Activated naive CD4-positive, alpha-beta T cell treated with anti-CD3 and anti-CD28 coated beads, Interleukin-2, amount 50 U/mL, for 24 hours (primary cell): ENCODE results near the gene CD4.
A peak's percentile ranks its signal among the peaks of the same experiment; 100 is the strongest.

ENCODE experiments used
- H3K27ac Mint-ChIP-seq: one replicate; pipeline ENCODE4 v1.8.0; 2021; ENCODE audit warnings: mild to moderate bottlenecking, mixed read lengths
- H3K27me3 Mint-ChIP-seq: one replicate; pipeline ENCODE4 v1.8.0; 2021; ENCODE audit warnings: mixed read lengths
- H3K36me3 Mint-ChIP-seq: one replicate; pipeline ENCODE4 v1.8.0; 2021; ENCODE audit warnings: mixed read lengths
- H3K4me1 Mint-ChIP-seq: one replicate; pipeline ENCODE4 v1.8.0; 2021; ENCODE audit warnings: mixed read lengths
- H3K4me3 Mint-ChIP-seq: one replicate; pipeline ENCODE4 v1.8.0; 2021; ENCODE audit warnings: mild to moderate bottlenecking, mixed read lengths
- H3K9me3 Mint-ChIP-seq: one replicate; pipeline ENCODE4 v1.8.0; 2021; ENCODE audit warnings: mixed read lengths

The CD4 gene

GRCh38 chr12:6771509-6772330 is 17.6 kb upstream of the CD4 start:
- peak overlapping the region; percentile 49 for H3K4me3 Mint-ChIP-seq
- H3K27me3 Mint-ChIP-seq = peaks cover 7% of the 10 kb centered on the region
- peak overlapping the region; percentile 32 for H3K27ac Mint-ChIP-seq
- no peaks in the 10 kb centered on the region for H3K36me3 Mint-ChIP-seq
- peaks cover 66% of the 10 kb centered on the region for H3K4me1 Mint-ChIP-seq
- no peaks in the 10 kb centered on the region for H3K9me3 Mint-ChIP-seq

DNA sequence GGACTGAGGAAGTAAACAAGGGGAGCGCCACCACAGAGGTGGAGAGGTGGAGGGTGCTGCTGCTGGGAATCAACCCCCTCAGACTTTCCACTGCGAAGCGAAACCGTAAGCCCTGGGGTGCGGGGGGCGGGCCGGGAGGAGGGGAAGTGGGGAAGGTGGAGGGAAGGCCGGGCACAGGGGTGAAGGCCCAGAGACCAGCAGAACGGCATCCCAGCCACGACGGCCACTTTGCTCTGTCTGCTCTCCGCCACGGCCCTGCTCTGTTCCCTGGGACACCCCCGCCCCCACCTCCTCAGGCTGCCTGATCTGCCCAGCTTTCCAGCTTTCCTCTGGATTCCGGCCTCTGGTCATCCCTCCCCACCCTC is 17.0 kb upstream of the CD4 start, which contains the start of gene LAG3:
LAG3 (plus strand) TSS at position 190 of the 365 bp plus-strand sequence. CDS start 333 bp downstream, outside the sequence.
- peaks cover 7% of the 10 kb centered on the region for H3K27me3 Mint-ChIP-seq
- H3K4me1 Mint-ChIP-seq = peaks cover 62% of the 10 kb centered on the region
- H3K9me3 Mint-ChIP-seq = no peaks in the 10 kb centered on the region
- peak within 1 kb of the TSS; percentile 49 for H3K4me3 Mint-ChIP-seq
- H3K36me3 Mint-ChIP-seq = no peaks in the 10 kb centered on the region
- H3K27ac Mint-ChIP-seq = peak within 1 kb of the TSS; percentile 32

GRCh38 chr12:6772726-6773589 is 16.4 kb upstream of the CD4 start:
- H3K36me3 Mint-ChIP-seq = no peaks in the 10 kb centered on the region
- no peaks in the 10 kb centered on the region for H3K9me3 Mint-ChIP-seq
- H3K4me3 Mint-ChIP-seq = peak overlapping the region; percentile 49
- peaks cover 59% of the 10 kb centered on the region for H3K4me1 Mint-ChIP-seq
- H3K27ac Mint-ChIP-seq = peak overlapping the region; percentile 30
- peaks cover 3% of the 10 kb centered on the region for H3K27me3 Mint-ChIP-seq

- no peaks in the 10 kb centered on the region for H3K9me3 Mint-ChIP-seq
- peak overlapping the region; percentile 70 for H3K4me3 Mint-ChIP-seq
- H3K27me3 Mint-ChIP-seq = peaks cover 2% of the 10 kb centered on the region
- H3K4me1 Mint-ChIP-seq = peaks cover 65% of the 10 kb centered on the region
- H3K27ac Mint-ChIP-seq = peak overlapping the region; percentile 51
- no peaks in the 10 kb centered on the region for H3K36me3 Mint-ChIP-seq
Observed at GRCh38 chr12:6773590-6774351, 15.6 kb upstream of the CD4 start.

DNA sequence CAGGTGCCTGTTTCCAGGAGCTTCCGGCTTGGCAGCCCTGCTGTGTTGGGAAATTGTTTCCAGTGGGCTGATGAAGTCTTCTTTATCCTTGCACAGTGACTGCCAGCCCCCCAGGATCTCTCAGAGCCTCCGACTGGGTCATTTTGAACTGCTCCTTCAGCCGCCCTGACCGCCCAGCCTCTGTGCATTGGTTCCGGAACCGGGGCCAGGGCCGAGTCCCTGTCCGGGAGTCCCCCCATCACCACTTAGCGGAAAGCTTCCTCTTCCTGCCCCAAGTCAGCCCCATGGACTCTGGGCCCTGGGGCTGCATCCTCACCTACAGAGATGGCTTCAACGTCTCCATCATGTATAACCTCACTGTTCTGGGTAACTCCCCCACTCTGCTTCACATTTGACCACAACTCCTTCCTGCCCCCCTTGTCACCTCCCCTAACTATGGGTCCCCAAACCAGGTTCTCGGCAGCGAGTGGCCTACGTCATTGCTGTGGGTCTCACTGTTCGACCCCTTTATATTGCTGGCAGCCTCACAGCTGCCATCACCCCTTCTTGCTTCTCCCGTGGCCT is 14.7 kb upstream of the CD4 start:
- H3K36me3 Mint-ChIP-seq = no peaks in the 10 kb centered on the region
- H3K27ac Mint-ChIP-seq = peak overlapping the region; percentile 71
- peaks cover 72% of the 10 kb centered on the region for H3K4me1 Mint-ChIP-seq
- H3K9me3 Mint-ChIP-seq = no peaks in the 10 kb centered on the region
- H3K27me3 Mint-ChIP-seq = no peaks in the 10 kb centered on the region
- H3K4me3 Mint-ChIP-seq = peak overlapping the region; percentile 73

- Mint-ChIP-seq H3K27ac (peak overlapping the region; percentile 71), H3K36me3 (no peaks in the 10 kb centered on the region), H3K4me3 (peak overlapping the region; percentile 73), H3K4me1 (peaks cover 80% of the 10 kb centered on the region), H3K9me3 (no peaks in the 10 kb centered on the region), H3K27me3 (no peaks in the 10 kb centered on the region)
Observed at GRCh38 chr12:6775185-6776174, 13.8 kb upstream of the CD4 start.

DNA sequence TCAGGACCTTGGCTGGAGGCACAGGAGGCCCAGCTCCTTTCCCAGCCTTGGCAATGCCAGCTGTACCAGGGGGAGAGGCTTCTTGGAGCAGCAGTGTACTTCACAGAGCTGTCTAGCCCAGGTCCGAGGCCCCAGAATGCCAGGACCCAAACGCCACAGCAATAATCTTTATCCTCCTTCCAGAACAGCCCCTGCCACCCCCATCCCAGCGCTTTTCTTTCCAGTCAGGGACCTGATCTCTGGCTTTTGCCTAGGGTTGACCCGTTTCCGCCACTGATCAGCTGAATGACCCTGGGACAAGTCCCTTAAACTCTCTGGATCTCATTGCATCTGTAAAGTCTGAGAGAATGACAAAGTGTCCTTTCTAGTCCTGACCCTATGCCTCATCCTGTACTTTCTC is 11.9 kb upstream of the CD4 start:
- peaks cover 72% of the 10 kb centered on the region for H3K4me1 Mint-ChIP-seq
- H3K4me3 Mint-ChIP-seq = no peak overlapping the region
- no peak overlapping the region for H3K27ac Mint-ChIP-seq
- no peaks in the 10 kb centered on the region for H3K36me3 Mint-ChIP-seq
- H3K9me3 Mint-ChIP-seq = no peaks in the 10 kb centered on the region
- H3K27me3 Mint-ChIP-seq = no peaks in the 10 kb centered on the region

DNA sequence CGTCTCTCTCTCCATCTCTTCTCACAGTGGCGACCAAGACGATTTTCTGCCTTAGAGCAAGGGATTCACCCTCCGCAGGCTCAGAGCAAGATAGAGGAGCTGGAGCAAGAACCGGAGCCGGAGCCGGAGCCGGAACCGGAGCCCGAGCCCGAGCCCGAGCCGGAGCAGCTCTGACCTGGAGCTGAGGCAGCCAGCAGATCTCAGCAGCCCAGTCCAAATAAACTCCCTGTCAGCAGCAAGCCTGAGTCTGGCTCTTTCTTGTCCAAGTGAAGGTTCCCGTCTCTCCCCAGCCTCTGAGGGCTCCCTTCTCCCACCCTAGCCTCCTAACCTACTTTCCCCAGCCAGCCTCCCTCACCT is 11.1 kb upstream of the CD4 start:
- Mint-ChIP-seq H3K27ac (peak overlapping the region; percentile 92), H3K9me3 (no peaks in the 10 kb centered on the region), H3K4me3 (peak overlapping the region; percentile 89), H3K27me3 (no peaks in the 10 kb centered on the region), H3K36me3 (no peaks in the 10 kb centered on the region), H3K4me1 (peaks cover 72% of the 10 kb centered on the region)

DNA sequence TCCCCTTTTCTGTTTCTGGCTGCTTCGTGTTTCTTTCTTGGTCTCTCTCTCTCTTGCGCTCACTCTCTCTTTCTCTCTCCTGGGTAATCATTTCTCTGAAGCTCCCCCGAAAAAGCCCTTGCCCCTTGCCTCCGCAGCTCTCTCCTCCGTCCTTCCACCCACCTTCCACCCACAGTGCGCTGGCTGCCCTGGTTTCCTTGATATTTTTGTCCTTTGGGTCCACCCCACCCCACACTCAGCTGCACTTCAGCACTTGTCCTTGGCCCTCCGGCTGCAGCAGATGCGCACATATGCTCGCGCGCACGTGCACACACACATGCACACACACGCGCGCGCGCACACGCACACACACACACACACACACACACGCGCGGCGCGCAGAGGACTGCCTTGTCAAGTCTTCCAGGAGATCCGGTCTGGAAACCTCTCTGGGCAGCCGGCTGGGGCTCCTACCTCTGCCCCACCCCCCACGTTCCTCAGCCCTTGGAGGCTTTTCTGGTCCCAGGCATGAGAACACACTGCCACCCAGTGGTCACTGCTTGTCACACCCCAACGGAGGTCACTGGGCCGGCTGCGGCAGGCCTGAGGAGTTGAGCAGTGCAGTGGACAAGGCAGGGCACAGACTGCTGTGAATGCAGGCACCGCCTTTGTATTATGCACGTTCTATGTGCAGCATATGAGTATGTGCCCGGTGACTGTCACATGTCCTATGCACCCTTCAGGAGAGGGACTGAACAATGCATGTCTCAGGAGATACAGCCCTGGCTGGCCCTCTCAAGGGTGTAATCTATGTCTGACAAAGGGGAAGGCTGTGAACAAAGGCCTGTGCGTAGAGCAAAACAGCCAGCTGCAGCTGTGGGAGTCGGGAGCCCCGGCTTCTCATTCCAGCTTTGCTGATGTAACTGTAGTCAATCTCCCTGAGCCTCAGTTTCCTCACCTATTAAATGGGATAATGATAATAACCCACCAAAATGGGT is 10.5 kb upstream of the CD4 start:
- Mint-ChIP-seq H3K9me3 (no peaks in the 10 kb centered on the region), H3K4me3 (peak overlapping the region; percentile 89), H3K27me3 (no peaks in the 10 kb centered on the region), H3K4me1 (peaks cover 76% of the 10 kb centered on the region), H3K36me3 (no peaks in the 10 kb centered on the region), H3K27ac (peak overlapping the region; percentile 92)

GRCh38 chr12:6779708-6780432 is 9.5 kb upstream of the CD4 start:
- H3K27ac Mint-ChIP-seq = no peak overlapping the region
- no peaks in the 10 kb centered on the region for H3K36me3 Mint-ChIP-seq
- H3K27me3 Mint-ChIP-seq = no peaks in the 10 kb centered on the region
- peak overlapping the region; percentile 89 for H3K4me3 Mint-ChIP-seq
- no peaks in the 10 kb centered on the region for H3K9me3 Mint-ChIP-seq
- H3K4me1 Mint-ChIP-seq = peaks cover 76% of the 10 kb centered on the region

- H3K4me3 Mint-ChIP-seq = peak overlapping the region; percentile 7
- H3K27me3 Mint-ChIP-seq = no peaks in the 10 kb centered on the region
- H3K36me3 Mint-ChIP-seq = no peaks in the 10 kb centered on the region
- H3K9me3 Mint-ChIP-seq = no peaks in the 10 kb centered on the region
- H3K27ac Mint-ChIP-seq = peak overlapping the region; percentile 4
- peaks cover 76% of the 10 kb centered on the region for H3K4me1 Mint-ChIP-seq
Observed at GRCh38 chr12:6780573-6780972, 8.8 kb upstream of the CD4 start.

DNA sequence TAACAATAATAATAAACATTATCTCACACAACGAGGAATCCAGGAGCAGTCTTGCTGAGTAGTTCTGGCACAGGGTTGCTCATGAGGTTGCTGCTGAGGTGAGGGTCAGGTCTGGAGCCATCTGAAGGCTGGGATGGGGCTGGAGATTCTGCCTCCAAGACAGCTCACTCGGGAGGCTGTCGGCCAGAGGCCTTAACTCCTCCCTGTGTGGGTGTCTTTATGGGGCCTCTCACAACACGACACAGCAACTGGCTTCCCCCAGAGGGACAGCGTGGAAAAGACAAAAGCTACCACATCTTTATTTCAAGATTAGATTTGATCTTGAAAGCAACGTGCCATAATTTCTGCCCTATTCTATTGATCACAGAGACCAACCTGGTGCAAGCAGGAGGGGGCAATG is 7.2 kb upstream of the CD4 start:
- Mint-ChIP-seq H3K4me3 (no peak overlapping the region), H3K27ac (no peak overlapping the region), H3K36me3 (no peaks in the 10 kb centered on the region), H3K27me3 (no peaks in the 10 kb centered on the region), H3K9me3 (no peaks in the 10 kb centered on the region), H3K4me1 (peaks cover 82% of the 10 kb centered on the region)
